Measurements from ENCODE around the gene JARID2.

JARID2 gene

DNA sequence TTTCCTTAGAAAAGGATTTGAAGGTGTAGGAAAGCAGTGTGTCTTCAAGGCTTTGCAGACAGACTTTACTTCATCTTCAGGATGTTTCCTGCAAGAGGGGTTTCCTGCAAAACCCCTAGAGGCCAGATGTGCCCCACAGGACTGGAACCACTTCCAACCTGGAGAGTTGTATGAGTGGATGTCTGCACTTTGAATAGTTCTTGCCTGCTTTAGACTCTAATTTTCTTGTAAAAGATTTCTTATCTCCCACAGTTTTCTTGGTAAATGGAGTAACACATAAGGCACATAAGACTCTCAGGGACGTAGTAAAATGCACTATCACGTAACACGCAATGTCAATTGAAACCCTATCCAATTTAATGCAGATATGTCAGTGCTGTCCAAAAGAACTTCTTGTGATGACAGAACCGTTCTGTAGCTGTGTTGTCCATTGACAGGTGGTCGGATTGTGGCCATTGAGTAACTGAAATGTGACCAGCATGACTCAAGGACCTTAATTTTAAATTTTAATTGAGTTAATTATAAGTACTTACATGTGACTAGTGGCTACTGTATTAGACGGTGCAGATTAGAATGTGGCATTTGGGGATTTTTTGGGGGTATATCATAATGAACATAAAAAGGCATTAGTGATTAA lies 118.7 kb downstream of the JARID2 start:
- Histone ChIP-seq H4K8ac (ENCODE audit: low read depth, low read length) (no peak overlapping the region), H3K79me1 (ENCODE audit: low read depth, low read length) (no peaks in the 10 kb centered on the region), H3K9me3 (replicated peaks in 1 of 2; ENCODE audit: control insufficient read depth in 2 of 2, insufficient read depth in 1 of 2, low read depth in 1 of 2, low read length in 2 of 2) (peaks cover 0 to 5% of the 10 kb centered on the region in 2 donors), H3K23ac (ENCODE audit: low read depth, low read length, poor library complexity) (no peak overlapping the region), H3K14ac (ENCODE audit: low read length) (no peak overlapping the region), H2AFZ (ENCODE audit: low read length) (no peak overlapping the region), H3K4me3 (ENCODE audit: low read length in 2 of 2) (no peak overlapping the region), H3K18ac (ENCODE audit: low read length) (no peak overlapping the region), H3K4me2 (ENCODE audit: insufficient read depth, low read length, poor library complexity, severe bottlenecking) (no peak overlapping the region), H2BK120ac (ENCODE audit: low read depth, low read length) (no peak overlapping the region), H2BK15ac (ENCODE audit: low read length) (no peak overlapping the region), H3K9ac (ENCODE audit: low read depth, low read length, poor library complexity) (no peak overlapping the region), H2BK12ac (ENCODE audit: low read length) (no peak overlapping the region), H3K27ac (replicated peaks; ENCODE audit: low read length) (no peak overlapping the region), H3K27me3 (ENCODE audit: control insufficient read depth in 3 of 3, insufficient read depth in 3 of 3, low read depth in 1 of 3, low read length in 3 of 3) (no peaks in the 10 kb centered on the region), H2BK5ac (ENCODE audit: low read length) (no peak overlapping the region), H3K4ac (ENCODE audit: low read length) (no peak overlapping the region), H4K91ac (ENCODE audit: low read depth, low read length, poor library complexity) (no peak overlapping the region), H3K36me3 (replicated peaks in 1 of 2; ENCODE audit: control insufficient read depth in 2 of 2, insufficient read depth in 2 of 2, low read length in 2 of 2) (peaks cover 0 to 6% of the 10 kb centered on the region in 2 donors), H2AK5ac (ENCODE audit: low read depth, low read length) (no peak overlapping the region), H3K4me1 (ENCODE audit: control insufficient read depth in 2 of 2, insufficient read depth in 1 of 2, low read depth in 1 of 2, low read length in 2 of 2) (peaks cover 23 to 43% of the 10 kb centered on the region in 2 donors)
- DNase-seq (ENCODE audit: low spot score), result no peak
- WGBS, 2 donors (ENCODE audit: extremely low coverage in 2 of 2, insufficient read length in 2 of 2, insufficient replicate concordance in 1 of 2), result no CpG with 5 or more reads among the region's 6 CpGs

DNA sequence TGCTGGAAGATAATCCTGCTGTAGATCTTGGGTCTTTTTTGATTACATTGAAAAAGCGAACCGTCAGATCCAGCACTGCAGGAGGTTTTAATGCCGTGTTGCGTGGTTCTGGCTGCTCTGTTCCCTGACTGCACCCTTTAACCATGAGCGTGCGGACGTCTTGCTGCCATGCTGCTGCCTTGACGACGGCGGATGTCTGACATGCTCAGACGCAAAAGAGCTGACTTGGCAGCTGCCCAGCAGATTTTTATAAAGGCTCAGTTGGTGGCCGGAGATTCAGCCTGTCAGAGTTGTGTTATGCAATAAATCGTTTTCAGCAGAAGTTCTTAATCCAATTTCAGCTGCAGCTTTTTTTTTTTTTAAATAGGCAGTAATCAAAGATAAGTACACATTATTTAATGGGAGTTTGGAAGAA lies 119.4 kb downstream of the JARID2 start:
- Histone ChIP-seq H3K23ac (ENCODE audit: low read depth, low read length, poor library complexity) (no peak overlapping the region), H3K27me3 (ENCODE audit: control insufficient read depth in 3 of 3, insufficient read depth in 3 of 3, low read depth in 1 of 3, low read length in 3 of 3) (no peaks in the 10 kb centered on the region), H3K4ac (ENCODE audit: low read length) (no peak overlapping the region), H3K9me3 (replicated peaks in 1 of 2; ENCODE audit: control insufficient read depth in 2 of 2, insufficient read depth in 1 of 2, low read depth in 1 of 2, low read length in 2 of 2) (peaks cover 0 to 5% of the 10 kb centered on the region in 2 donors), H3K14ac (ENCODE audit: low read length) (no peak overlapping the region), H3K9ac (ENCODE audit: low read depth, low read length, poor library complexity) (no peak overlapping the region), H3K4me1 (ENCODE audit: control insufficient read depth in 2 of 2, insufficient read depth in 1 of 2, low read depth in 1 of 2, low read length in 2 of 2) (peaks cover 26 to 43% of the 10 kb centered on the region in 2 donors), H2BK12ac (ENCODE audit: low read length) (no peak overlapping the region), H3K4me3 (ENCODE audit: low read length in 2 of 2) (no peak overlapping the region), H2BK5ac (ENCODE audit: low read length) (no peak overlapping the region), H4K8ac (ENCODE audit: low read depth, low read length) (no peak overlapping the region), H4K91ac (ENCODE audit: low read depth, low read length, poor library complexity) (no peak overlapping the region), H2BK120ac (ENCODE audit: low read depth, low read length) (no peak overlapping the region), H3K4me2 (ENCODE audit: insufficient read depth, low read length, poor library complexity, severe bottlenecking) (no peak overlapping the region), H2AFZ (ENCODE audit: low read length) (no peak overlapping the region), H2BK15ac (ENCODE audit: low read length) (no peak overlapping the region), H3K18ac (ENCODE audit: low read length) (no peak overlapping the region), H3K36me3 (replicated peaks in 1 of 2; ENCODE audit: control insufficient read depth in 2 of 2, insufficient read depth in 2 of 2, low read length in 2 of 2) (peaks cover 0 to 6% of the 10 kb centered on the region in 2 donors), H3K27ac (replicated peaks; ENCODE audit: low read length) (no peak overlapping the region), H2AK5ac (ENCODE audit: low read depth, low read length) (no peak overlapping the region), H3K79me1 (ENCODE audit: low read depth, low read length) (no peaks in the 10 kb centered on the region)
- DNase-seq (ENCODE audit: low spot score), result peak; percentile 27
- WGBS, 2 donors (ENCODE audit: extremely low coverage in 2 of 2, insufficient read length in 2 of 2, insufficient replicate concordance in 1 of 2), result no CpG with 5 or more reads among the region's 13 CpGs

GRCh38 chr6:15366003-15366535 lies 120.2 kb downstream of the JARID2 start:
- Histone ChIP-seq H3K4me3 (ENCODE audit: low read length in 2 of 2) (no peak overlapping the region), H3K27ac (replicated peaks; ENCODE audit: low read length) (no peak overlapping the region)
- no CpG with 5 or more reads among the region's 6 CpGs for WGBS, 2 donors (ENCODE audit: extremely low coverage in 2 of 2, insufficient read length in 2 of 2, insufficient replicate concordance in 1 of 2)

GRCh38 chr6:15366879-15367278 lies 121.0 kb downstream of the JARID2 start:
- no peak overlapping the region for H4K91ac ChIP-seq (ENCODE audit: low read depth, low read length, poor library complexity)
- no peak overlapping the region for H4K8ac ChIP-seq (ENCODE audit: low read depth, low read length)
- no CpG with 5 or more reads among the region's 2 CpGs for WGBS, 2 donors (ENCODE audit: extremely low coverage in 2 of 2, insufficient read length in 2 of 2, insufficient replicate concordance in 1 of 2)
- no peak overlapping the region for H3K9ac ChIP-seq (ENCODE audit: low read depth, low read length, poor library complexity)
- H3K23ac ChIP-seq (ENCODE audit: low read depth, low read length, poor library complexity), result no peak overlapping the region
- H3K36me3 ChIP-seq (replicated peaks in 1 of 2; ENCODE audit: control insufficient read depth in 2 of 2, insufficient read depth in 2 of 2, low read length in 2 of 2), result peaks cover 0 to 6% of the 10 kb centered on the region in 2 donors
- no peak overlapping the region for H2AK5ac ChIP-seq (ENCODE audit: low read depth, low read length)
- no peaks in the 10 kb centered on the region for H3K27me3 ChIP-seq (ENCODE audit: control insufficient read depth in 3 of 3, insufficient read depth in 3 of 3, low read depth in 1 of 3, low read length in 3 of 3)
- no peak overlapping the region for H3K14ac ChIP-seq (ENCODE audit: low read length)
- no peak overlapping the region for H2BK120ac ChIP-seq (ENCODE audit: low read depth, low read length)
- H3K4me1 ChIP-seq (ENCODE audit: control insufficient read depth in 2 of 2, insufficient read depth in 1 of 2, low read depth in 1 of 2, low read length in 2 of 2), result peaks cover 28 to 45% of the 10 kb centered on the region in 2 donors
- H2BK12ac ChIP-seq (ENCODE audit: low read length), result no peak overlapping the region
- no peaks in the 10 kb centered on the region for H3K79me1 ChIP-seq (ENCODE audit: low read depth, low read length)
- H3K18ac ChIP-seq (ENCODE audit: low read length), result no peak overlapping the region
- peaks cover 0 to 5% of the 10 kb centered on the region in 2 donors for H3K9me3 ChIP-seq (replicated peaks in 1 of 2; ENCODE audit: control insufficient read depth in 2 of 2, insufficient read depth in 1 of 2, low read depth in 1 of 2, low read length in 2 of 2)
- no peak overlapping the region for H2BK15ac ChIP-seq (ENCODE audit: low read length)
- no peak overlapping the region for H3K4ac ChIP-seq (ENCODE audit: low read length)
- H2BK5ac ChIP-seq (ENCODE audit: low read length), result no peak overlapping the region
- no peak overlapping the region for H3K27ac ChIP-seq (replicated peaks; ENCODE audit: low read length)
- DNase-seq (ENCODE audit: low spot score), result no peak
- H3K4me2 ChIP-seq (ENCODE audit: insufficient read depth, low read length, poor library complexity, severe bottlenecking), result no peak overlapping the region
- no peak overlapping the region for H3K4me3 ChIP-seq (ENCODE audit: low read length in 2 of 2)
- no peak overlapping the region for H2AFZ ChIP-seq (ENCODE audit: low read length)

More at GRCh38 chr6:15366003-15366535, 120.2 kb downstream of the JARID2 start:
- H2BK5ac ChIP-seq (ENCODE audit: low read length), result no peak overlapping the region
- H2BK120ac ChIP-seq (ENCODE audit: low read depth, low read length), result no peak overlapping the region
- H3K23ac ChIP-seq (ENCODE audit: low read depth, low read length, poor library complexity), result no peak overlapping the region
- no peak overlapping the region for H4K91ac ChIP-seq (ENCODE audit: low read depth, low read length, poor library complexity)
- H2AK5ac ChIP-seq (ENCODE audit: low read depth, low read length), result no peak overlapping the region
- H3K4me2 ChIP-seq (ENCODE audit: insufficient read depth, low read length, poor library complexity, severe bottlenecking), result no peak overlapping the region
- H2AFZ ChIP-seq (ENCODE audit: low read length), result no peak overlapping the region
- no peak overlapping the region for H2BK15ac ChIP-seq (ENCODE audit: low read length)
- H3K9me3 ChIP-seq (replicated peaks in 1 of 2; ENCODE audit: control insufficient read depth in 2 of 2, insufficient read depth in 1 of 2, low read depth in 1 of 2, low read length in 2 of 2), result peaks cover 0 to 5% of the 10 kb centered on the region in 2 donors
- H3K9ac ChIP-seq (ENCODE audit: low read depth, low read length, poor library complexity), result no peak overlapping the region
- H3K4me1 ChIP-seq (ENCODE audit: control insufficient read depth in 2 of 2, insufficient read depth in 1 of 2, low read depth in 1 of 2, low read length in 2 of 2), result peaks cover 26 to 43% of the 10 kb centered on the region in 2 donors
- H3K79me1 ChIP-seq (ENCODE audit: low read depth, low read length), result no peaks in the 10 kb centered on the region
- H3K4ac ChIP-seq (ENCODE audit: low read length), result no peak overlapping the region
- DNase-seq (ENCODE audit: low spot score), result no peak
- H4K8ac ChIP-seq (ENCODE audit: low read depth, low read length), result no peak overlapping the region
- no peak overlapping the region for H3K14ac ChIP-seq (ENCODE audit: low read length)
- no peak overlapping the region for H2BK12ac ChIP-seq (ENCODE audit: low read length)
- peaks cover 0 to 6% of the 10 kb centered on the region in 2 donors for H3K36me3 ChIP-seq (replicated peaks in 1 of 2; ENCODE audit: control insufficient read depth in 2 of 2, insufficient read depth in 2 of 2, low read length in 2 of 2)
- H3K18ac ChIP-seq (ENCODE audit: low read length), result no peak overlapping the region
- no peaks in the 10 kb centered on the region for H3K27me3 ChIP-seq (ENCODE audit: control insufficient read depth in 3 of 3, insufficient read depth in 3 of 3, low read depth in 1 of 3, low read length in 3 of 3)

Measured in neuronal stem cell (in vitro differentiated cells).